ES-I3 (cell line): Measurements from ENCODE around the gene FAM111A.

Source experiments
- H3K36me3 ChIP-seq: 2 replicates; pipeline ENCODE4 v1.6.1; 2013; ENCODE audit warnings: mild to moderate bottlenecking, low read length, control low read depth, moderate library complexity; ENCODE audit not compliant: insufficient read depth
- H3K4me1 ChIP-seq: 2 replicates; pipeline ENCODE4 v1.6.1; 2013; ENCODE audit warnings: mild to moderate bottlenecking, control low read depth, low read length; ENCODE audit not compliant: insufficient read depth
- H3K9ac ChIP-seq: 2 replicates; pipeline ENCODE4 v1.6.1; 2013; ENCODE audit warnings: low read depth, mild to moderate bottlenecking, low read length, moderate library complexity
- H3K9me3 ChIP-seq: 2 replicates; pipeline ENCODE4 v1.6.1; 2013; ENCODE audit warnings: mild to moderate bottlenecking, low read length, moderate library complexity; ENCODE audit not compliant: control insufficient read depth, insufficient read depth

The FAM111A gene

DNA sequence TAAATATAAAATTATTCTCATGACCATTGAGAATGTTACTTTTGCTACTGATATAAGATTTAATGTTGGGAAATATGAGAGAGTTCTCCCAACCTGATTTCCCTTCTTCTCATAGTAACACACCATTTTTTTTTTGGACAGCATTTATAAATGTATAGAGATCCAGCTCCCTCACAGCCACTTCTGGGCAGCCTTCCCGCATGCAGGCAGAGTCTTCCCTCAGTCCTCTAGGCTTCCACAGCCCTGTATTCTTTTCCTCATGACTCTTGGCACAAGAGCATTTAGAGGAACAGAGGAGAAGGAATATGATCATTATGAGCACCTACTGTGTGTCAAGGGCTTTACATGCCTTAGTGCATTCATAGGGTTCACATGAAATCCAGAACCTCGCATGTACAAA lies 38.3 kb downstream of the FAM111A start:
- H3K4me1 ChIP-seq: peaks cover 4% of the 10 kb centered on the region; the same call in 1 of the 2 replicates
- H3K9me3 ChIP-seq: peaks cover 6% of the 10 kb centered on the region
- H3K9ac ChIP-seq: no peak overlapping the region
- H3K36me3 ChIP-seq: peaks cover 6% of the 10 kb centered on the region; the same call in 1 of the 2 replicates

DNA sequence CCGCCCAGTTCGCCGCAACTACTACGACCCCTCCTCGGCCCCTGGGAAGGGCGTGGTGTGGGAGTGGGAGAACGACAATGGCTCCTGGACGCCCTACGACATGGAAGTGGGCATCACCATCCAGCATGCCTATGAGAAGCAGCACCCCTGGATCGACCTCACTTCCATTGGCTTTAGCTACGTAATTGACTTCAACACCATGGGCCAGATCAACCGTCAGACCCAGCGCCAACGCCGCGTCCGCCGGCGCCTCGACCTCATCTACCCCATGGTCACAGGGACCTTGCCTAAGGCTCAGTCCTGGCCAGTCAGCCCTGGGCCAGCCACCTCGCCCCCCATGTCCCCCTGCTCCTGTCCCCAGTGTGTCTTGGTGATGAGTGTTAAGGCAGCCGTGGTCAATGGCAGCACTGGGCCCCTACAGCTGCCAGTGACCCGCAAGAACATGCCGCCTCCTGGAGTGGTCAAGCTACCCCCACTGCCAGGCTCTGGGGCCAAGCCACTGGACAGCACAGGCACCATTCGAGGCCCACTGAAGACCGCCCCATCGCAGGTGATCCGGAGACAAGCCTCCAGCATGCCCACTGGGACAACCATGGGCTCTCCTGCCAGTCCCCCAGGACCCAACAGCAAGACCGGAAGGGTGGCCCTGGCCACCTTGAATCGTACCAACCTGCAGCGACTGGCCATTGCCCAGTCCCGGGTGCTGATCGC lies 39.2 kb downstream of the FAM111A start:
- Histone ChIP-seq H3K4me1 (0 out of 2 replicates have a peak, but pooled peaks cover 4% of the 10 kb centered on the region), H3K9me3 (peaks cover 6% of the 10 kb centered on the region), H3K9ac (no peak overlapping the region), H3K36me3 (peaks cover 6% of the 10 kb centered on the region; the same call in 1 of the 2 replicates)

DNA sequence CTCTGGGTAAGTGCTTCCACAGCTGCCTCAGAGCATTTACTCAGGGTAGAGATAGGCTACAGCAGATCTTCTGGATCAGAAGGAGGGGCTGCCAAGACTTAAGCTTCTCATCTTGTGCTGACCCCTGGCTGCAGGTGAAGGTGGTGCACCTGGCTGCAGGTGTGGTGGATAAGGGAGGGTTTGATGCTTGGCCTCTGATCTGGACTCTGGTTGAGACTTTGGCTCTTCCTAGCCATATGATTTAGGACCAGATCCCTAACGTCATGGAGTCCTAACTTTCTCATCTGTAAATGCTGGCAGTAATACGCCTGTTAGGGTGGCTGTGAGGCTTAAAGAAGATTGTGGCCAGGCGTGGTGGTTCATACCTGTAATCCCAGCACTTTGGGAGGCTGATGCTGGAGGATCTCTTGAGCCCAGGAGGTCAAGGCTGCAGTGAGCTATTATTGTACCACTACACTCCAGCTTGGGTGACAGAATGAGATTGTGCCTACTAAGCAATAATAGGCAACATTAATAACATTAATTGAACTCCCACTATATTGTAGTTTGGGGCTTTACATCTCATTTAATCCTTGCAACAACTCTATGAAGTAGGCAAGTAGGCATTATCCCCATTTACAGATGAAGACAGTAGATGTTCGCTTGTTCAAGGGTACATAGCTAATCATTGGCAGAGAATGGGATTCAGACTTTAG lies 39.9 kb downstream of the FAM111A start:
- peaks cover 6% of the 10 kb centered on the region; the same call in 1 of the 2 replicates for H3K36me3 ChIP-seq
- H3K9ac ChIP-seq: no peak overlapping the region
- peaks cover 6% of the 10 kb centered on the region for H3K9me3 ChIP-seq
- H3K4me1 ChIP-seq: 0 out of 2 replicates have a peak, but pooled peaks cover 4% of the 10 kb centered on the region

DNA sequence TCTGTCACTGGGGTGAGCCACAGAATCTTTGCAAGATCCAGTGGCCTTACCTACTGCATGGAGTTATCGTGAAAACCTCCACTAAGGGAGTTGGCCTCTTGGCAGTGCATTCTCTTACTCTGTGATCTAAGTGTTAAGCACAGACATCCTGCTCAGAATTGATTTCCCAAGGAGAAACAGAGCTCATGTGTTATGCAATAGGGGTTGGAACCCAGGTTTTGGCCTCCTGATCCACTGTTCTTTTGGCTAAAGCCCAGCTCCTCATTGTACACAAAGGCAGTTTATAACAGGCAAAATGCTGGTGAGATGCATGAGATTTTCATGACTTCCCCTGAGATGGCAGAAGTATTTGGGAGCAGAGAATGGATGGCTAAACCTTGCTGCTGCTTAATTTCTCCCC lies 41.1 kb downstream of the FAM111A start:
- Histone ChIP-seq H3K9ac (no peak overlapping the region), H3K4me1 (0 out of 2 replicates have a peak, but pooled peaks cover 4% of the 10 kb centered on the region), H3K9me3 (peaks cover 6% of the 10 kb centered on the region), H3K36me3 (peaks cover 6% of the 10 kb centered on the region; the same call in 1 of the 2 replicates)

DNA sequence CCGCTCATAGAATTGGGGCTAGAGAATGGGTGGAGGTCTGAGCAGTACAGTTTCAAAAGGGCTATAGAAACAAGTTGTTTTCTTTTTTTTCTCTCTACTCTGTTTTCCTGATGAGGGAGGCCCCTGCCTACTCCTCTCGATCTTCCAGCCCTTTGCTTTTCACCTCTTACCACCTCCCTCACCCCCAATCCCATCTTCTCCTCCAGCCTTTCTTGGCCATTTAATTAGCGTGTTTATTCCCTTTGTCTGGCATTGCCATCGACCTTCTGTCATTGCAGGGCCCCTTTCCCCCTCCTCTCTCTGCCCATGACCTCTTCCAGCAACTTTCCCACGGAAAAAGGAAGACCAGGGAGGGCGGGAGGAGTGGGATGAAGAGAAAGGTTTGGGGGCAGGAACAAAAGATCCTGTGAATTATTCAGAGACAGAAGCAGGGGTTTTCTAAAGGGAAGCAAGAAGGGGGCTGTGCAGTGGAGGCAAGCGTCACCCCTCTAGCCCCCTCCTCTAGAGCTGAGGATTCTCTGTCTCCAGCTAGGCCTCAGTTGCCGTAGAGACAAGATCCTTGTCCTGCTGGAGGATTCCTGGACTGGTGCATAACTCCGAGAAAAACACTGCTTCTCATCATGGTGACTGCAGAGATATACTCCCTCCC lies 42.2 kb downstream of the FAM111A start:
- Histone ChIP-seq H3K9me3 (no peaks in the 10 kb centered on the region), H3K4me1 (0 out of 2 replicates have a peak, but pooled peaks cover 4% of the 10 kb centered on the region), H3K9ac (no peak overlapping the region), H3K36me3 (peaks cover 6% of the 10 kb centered on the region; the same call in 1 of the 2 replicates)

DNA sequence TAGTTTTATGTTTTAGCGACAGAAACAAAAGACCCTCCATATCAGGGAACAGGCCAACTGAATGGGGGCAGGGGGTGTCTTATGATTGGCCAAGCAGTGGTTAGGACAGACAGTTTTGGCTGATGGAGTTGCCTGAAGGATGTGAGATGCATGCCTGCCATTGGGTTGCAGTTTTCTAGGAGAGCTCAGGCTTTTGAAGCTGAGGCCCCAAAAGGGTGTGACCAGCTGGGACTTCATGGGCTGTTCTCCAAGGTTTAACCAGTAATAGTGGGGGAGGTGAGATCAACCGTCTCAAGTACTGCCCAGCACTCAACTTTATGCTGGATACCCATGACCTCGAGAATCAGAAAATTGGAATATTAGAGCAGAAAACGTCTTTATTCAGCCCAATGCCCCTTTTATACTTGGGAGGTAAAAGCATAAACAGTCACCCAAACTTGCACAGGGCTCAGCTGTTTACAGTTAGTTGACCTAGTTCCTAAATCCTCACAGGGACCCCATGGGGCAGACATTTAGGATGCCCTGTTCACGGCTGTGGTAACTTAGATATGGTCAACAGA lies 42.8 kb downstream of the FAM111A start:
- no peak overlapping the region for H3K9ac ChIP-seq
- H3K36me3 ChIP-seq: peaks cover 6% of the 10 kb centered on the region; the same call in 1 of the 2 replicates
- H3K9me3 ChIP-seq: no peaks in the 10 kb centered on the region
- 0 out of 2 replicates have a peak, but pooled peaks cover 4% of the 10 kb centered on the region for H3K4me1 ChIP-seq

DNA sequence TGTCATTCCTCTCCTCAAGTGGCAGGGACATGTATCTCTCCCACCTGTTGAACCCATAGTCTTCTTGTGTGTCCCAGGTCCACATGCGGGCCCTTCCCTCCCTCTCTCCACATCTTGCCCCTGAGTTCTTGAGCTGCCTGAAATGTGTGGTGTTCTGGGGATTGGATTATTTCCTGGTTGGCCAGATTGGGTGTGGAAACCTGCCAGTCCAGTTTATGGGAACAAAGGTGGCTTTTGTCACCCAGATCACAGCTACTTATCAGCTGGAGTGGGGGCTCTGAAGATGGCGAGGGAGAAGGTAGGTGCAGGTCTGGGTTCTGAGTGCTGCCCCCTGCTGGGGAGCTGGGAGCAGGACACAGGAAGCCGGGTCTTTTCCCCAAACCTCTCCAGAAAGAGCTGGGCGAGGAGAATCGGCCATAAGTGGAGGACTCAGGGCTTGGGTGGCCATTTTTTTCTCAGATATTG lies 43.5 kb downstream of the FAM111A start:
- H3K36me3 ChIP-seq: peaks cover 6% of the 10 kb centered on the region; the same call in 1 of the 2 replicates
- H3K9ac ChIP-seq: no peak overlapping the region

DNA sequence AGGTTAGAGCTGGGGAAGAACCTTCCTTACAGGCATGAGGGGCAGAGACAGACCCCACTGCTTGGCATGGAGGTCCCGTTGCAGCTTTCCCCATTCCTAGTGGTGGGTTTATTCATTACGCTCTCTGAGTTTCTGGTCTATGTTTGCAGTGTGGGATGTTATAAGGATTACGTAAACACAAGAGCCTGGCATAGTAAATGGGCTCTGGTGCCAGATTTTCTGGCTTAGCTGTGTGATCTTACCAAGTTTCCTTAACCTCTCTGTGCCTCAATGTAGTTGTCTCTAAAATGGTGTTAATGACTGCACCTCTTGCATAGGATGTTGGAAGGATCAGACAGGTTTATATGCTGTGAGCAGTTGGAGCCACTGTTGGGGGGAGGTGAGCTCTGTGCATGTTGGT lies 44.4 kb downstream of the FAM111A start:
- Histone ChIP-seq H3K9me3 (no peaks in the 10 kb centered on the region), H3K36me3 (peaks cover 6% of the 10 kb centered on the region), H3K4me1 (0 out of 2 replicates have a peak, but pooled peaks cover 4% of the 10 kb centered on the region), H3K9ac (no peak overlapping the region)

More for the DNA sequence above, 43.5 kb downstream of the FAM111A start:
- Histone ChIP-seq H3K4me1 (0 out of 2 replicates have a peak, but pooled peaks cover 4% of the 10 kb centered on the region), H3K9me3 (no peaks in the 10 kb centered on the region)

DNA sequence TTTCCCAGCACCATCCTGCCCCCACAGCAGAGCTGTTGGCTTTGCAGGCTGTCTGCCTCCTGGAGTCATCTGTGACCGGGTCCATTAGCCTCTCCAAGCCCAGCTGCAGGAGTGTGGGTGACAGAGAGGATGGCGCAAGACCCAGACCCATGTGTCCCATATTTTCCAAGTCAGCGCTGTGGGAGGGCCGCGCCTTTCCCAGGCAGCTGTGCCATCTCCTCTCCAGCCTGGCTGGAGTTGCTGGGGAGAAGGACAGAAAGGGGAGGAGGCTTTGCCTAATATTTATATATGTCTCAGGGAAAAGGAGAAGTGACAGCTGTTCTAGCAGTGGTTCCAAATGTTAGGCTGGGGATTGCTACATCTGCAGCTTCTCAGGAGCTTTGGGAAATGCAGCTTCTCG lies 44.9 kb downstream of the FAM111A start:
- 0 out of 2 replicates have a peak, but pooled peaks cover 4% of the 10 kb centered on the region for H3K4me1 ChIP-seq
- H3K36me3 ChIP-seq: peaks cover 10% of the 10 kb centered on the region
- H3K9ac ChIP-seq: no peak overlapping the region
- no peaks in the 10 kb centered on the region for H3K9me3 ChIP-seq

DNA sequence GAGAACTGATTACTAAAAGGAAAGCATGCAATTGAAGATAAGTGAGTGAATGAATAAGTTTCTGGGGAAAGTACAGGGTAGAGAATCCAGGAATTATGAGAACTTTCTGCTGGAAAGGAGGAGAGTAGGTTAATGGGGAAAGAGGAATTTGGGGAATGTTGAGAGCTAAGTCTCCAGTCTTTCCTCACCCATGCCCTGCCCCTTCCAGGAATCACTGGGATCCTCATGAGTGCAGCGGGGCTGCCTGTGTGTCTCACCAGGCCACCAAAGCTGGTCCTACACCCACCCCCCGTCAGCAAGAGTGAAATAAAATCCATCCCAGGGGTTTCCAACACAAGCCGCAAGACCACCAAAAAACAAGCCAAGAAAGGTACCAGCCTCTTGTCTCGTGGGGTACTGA lies 46.3 kb downstream of the FAM111A start:
- Histone ChIP-seq H3K9ac (no peak overlapping the region), H3K36me3 (peaks cover 8% of the 10 kb centered on the region), H3K9me3 (no peaks in the 10 kb centered on the region), H3K4me1 (0 out of 2 replicates have a peak, but pooled peaks cover 4% of the 10 kb centered on the region)

DNA sequence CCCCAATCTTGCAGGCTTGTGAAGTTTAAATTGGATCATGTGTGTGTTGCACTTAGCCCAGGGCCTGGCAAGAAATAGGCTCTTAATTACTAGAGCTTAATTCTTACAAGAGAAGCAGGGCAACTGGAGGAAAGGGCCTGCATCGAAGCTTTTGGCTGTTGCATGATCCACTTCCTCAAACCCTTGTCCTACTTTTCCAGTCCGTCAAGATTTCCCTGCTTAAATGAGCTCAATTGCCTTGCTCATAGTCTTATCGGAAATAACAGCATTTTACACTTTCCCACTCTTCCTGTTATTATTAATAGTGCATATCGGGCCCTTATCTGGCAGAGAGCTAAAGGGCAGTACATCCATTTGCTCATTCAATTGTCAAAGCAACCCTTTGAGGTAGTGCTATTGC lies 47.3 kb downstream of the FAM111A start:
- 0 out of 2 replicates have a peak, but pooled peaks cover 4% of the 10 kb centered on the region for H3K4me1 ChIP-seq
- peaks cover 12% of the 10 kb centered on the region for H3K36me3 ChIP-seq
- no peaks in the 10 kb centered on the region for H3K9me3 ChIP-seq
- H3K9ac ChIP-seq: no peak overlapping the region

DNA sequence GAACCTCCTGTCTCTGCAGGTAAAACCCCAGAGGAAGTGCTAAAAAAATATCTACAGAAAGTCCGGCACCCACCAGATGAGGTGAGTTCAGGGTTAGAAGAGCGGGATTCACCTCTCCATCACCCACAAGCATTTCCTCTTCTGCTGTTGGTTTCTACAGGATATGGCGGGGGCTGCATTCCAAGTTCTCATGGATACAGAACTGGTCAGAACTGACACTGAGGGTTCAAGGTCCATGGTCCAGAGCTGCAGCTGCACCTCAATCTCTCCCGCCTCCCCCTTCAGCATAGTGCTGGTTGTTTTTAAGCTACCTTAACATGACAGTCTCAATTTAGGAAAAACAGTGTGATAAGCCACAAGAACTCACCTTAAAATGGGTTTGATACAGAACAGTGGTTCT lies 48.4 kb downstream of the FAM111A start:
- H3K9ac ChIP-seq: no peak overlapping the region
- H3K4me1 ChIP-seq: no peaks in the 10 kb centered on the region
- peaks cover 18% of the 10 kb centered on the region for H3K36me3 ChIP-seq
- no peaks in the 10 kb centered on the region; the same call in 1 of the 2 replicates for H3K9me3 ChIP-seq

DNA sequence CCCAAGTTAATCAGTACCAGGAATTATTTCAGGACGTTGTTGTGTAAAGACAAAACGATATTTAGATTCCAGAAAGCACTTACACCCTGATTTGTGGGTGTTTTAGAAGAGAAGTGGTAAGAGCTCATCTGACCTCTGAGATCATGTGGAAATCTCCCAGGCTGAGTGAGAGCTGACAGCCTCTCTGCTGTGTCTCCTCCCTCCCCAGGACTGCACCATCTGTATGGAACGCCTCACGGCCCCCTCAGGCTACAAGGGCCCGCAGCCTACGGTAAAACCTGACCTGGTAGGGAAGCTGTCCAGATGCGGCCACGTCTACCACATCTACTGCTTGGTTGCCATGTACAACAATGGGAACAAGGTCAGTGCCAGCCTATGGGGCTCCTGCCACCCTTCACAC lies 49.2 kb downstream of the FAM111A start:
- Histone ChIP-seq H3K9ac (no peak overlapping the region), H3K9me3 (no peaks in the 10 kb centered on the region; the same call in 1 of the 2 replicates), H3K36me3 (peaks cover 26% of the 10 kb centered on the region), H3K4me1 (no peaks in the 10 kb centered on the region)
